ENCODE measurements around the gene CCDC28B.
A peak's percentile ranks its signal among the peaks of the same experiment; 100 is the strongest.
"Not testable (repeated sequence)": the region's sequence is repeated elsewhere in the genome, so short reads cannot be mapped to it uniquely, and the experiment has no call there.

Gene CCDC28B

DNA sequence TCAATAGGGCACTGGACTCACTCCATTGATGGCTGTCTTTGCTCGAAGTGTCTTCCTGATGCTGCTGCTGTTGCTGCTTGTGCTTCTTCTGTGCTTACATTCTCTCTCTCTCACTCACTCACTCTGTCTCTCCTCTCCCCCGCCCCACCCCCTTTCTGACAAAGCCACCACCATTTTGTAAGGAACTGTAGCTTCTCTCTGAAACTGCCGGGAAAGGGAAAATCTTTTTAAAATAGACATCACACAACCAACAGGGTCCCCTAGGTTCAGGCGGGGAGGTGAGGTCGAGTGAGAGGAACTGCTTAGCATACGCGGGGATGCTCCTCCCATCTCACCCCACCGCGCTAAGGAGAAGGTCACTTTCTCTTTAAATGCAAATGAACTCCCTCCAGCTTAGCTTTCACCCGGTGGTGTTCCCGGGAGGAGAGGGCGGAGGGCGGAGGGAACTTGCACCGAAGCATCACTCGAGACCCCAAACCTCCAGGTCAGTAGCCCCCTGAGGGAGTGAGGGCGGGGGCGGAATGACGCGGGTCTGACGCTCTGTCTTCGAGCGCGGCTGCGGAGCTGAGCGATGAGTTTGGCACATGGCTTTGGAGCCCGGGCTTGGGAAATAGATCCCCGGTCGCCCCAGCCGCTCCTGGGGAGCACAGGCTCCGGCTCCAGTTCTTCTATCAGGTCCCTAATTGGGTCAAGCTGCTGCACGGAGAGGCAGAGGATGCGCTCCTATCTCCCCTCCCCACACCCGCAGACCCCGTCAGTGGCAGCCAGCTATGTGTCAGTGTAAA lies at the start of gene CCDC28B:
Gene CCDC28B (plus strand): TSS at position 370 of the 785 bp plus-strand sequence. CDS start 1,341 bp downstream, outside the sequence.
- DNase-seq: peak in 56 of 58 donors; percentile 23 to 86 (median 59)

DNA sequence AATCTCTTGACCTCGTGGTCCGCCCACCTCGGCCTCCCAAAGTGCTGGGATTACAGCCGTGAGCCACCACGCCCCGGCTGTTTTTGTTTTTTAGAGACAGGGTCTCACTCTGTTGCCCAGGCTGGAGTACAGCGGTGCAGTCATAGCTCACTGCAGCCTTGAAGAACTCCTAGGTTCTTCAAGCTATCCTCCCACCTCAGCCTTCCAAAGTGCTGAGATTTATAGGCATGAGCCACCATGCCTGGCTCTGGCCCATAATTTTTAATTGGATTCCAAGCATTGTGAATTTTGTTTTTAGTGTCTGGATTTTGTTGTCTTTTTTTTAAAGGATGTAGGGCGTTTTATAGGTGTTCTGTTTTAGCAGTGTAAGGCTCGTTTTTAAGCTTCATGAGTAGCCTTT lies 49.5 kb upstream of the CCDC28B start:
- DNase-seq: no peak

DNA sequence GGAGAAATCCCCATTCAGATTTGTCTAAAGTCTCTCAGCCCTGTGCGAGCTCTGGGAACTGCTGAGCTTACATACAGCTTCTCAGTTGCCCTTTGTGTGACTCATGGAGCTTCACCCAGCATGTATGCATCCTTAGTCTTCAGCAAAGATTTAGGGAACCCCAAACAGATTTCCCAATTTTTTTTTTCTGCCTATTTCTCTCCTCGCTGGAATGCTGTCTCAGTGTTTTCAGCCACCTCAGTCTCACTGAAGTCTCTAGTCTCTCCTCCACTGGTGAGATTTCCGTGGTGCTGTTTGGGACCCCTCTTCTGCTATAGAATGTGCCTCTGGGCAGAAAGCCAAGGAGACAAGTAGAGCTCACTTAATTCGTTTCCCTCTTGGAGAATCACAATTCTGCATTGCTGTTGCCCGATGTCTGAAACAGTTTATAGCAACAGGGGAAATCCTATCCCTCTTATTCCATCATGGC lies 49.0 kb upstream of the CCDC28B start:
- peak in 1 of 58 donors; percentile 0 for DNase-seq

DNA sequence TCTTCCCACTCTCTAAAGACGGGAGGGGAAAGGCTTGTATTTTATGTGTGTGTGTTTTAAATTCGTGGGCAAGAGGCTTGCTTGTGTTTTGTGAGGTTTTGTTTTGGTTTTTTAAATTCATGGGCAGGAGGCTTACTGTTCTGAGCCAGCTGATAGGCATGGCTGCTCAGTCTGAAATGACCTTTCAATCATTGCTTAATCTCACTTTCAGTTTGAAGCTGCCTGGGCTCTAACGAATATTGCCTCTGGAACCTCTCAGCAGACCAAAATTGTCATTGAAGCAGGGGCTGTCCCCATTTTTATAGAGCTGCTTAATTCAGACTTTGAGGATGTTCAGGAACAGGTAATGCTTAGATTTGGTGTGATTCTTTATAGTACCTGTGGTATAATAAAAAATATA lies 41.2 kb upstream of the CCDC28B start:
- DNase-seq: no peak

DNA sequence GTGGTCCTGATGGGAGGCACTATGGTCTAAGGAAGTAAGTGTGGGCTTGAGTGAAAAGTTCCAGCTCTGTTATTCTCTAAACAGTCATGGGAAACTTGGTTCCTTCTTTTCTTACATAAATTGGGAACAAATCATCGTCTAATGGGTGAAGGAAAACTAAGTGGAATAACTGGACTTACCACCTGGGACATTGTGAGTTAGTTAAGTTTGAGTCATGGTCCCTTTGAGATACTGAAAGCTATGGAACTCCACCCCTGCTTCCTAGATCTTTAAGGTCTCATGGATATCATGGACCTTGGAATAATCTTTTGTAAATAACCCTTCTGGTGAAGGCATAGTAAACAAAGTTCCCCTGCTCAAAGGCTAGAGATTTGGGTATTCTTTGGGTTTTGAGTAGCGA lies 37.0 kb upstream of the CCDC28B start:
- DNase-seq: no peak

GRCh38 chr1:32165633-32166032 lies 34.8 kb upstream of the CCDC28B start:
- DNase-seq: not testable (repeated sequence)

DNA sequence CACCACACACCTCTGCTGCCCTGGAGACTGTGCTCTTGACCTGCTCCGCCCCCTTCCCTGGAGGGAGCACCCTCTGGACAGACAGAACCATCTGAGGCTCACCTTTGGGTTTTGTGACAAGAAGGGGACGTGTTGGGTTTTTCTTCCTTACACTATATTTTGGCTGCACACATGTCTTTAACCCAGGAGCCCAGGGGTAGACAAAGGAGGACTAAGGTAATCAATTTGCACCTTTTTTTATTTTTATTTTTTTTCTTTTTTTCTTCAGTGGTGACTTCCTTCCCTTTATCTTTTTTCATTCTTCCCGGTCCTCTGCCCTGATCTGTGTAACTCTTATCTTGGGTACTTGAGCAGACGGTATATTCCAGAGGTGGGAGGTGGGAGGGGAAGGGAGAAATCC lies 29.4 kb upstream of the CCDC28B start:
- DNase-seq: no peak

DNA sequence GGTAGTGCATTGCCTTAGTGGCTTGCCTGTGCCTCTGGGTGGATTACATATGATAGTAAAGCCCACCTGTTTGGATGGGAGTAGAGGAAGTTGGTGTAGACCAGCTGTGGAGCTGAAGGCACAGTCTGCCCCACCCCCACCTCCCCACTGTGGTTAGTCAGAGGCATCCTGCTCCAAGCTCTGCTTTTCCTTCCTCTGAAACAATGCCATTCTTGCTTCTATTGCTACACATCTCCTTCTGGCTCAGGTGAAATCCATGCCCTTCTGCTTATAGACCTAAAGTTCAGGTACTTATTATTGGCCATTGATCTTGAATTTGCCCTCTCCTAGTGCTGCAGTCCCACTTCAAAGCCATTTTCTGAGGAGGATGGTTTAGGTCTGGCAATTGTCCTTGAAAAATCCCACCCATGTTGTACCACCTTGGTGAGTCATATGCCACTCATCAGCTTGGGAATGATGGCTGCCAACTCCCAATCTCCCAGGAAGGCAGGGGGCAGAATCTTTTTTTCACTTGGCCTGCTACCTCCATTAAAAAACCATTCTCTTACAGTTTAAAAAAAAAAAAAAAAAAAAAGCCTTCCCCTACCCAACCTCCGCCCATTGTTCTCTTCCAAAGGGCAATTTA lies 27.7 kb upstream of the CCDC28B start:
- no peak for DNase-seq

GRCh38 chr1:32178380-32179192 lies 21.8 kb upstream of the CCDC28B start:
- no peak for DNase-seq

- peak in 1 of 58 donors; percentile 55 for DNase-seq
Observed at GRCh38 chr1:32179193-32179442, 21.3 kb upstream of the CCDC28B start.

DNA sequence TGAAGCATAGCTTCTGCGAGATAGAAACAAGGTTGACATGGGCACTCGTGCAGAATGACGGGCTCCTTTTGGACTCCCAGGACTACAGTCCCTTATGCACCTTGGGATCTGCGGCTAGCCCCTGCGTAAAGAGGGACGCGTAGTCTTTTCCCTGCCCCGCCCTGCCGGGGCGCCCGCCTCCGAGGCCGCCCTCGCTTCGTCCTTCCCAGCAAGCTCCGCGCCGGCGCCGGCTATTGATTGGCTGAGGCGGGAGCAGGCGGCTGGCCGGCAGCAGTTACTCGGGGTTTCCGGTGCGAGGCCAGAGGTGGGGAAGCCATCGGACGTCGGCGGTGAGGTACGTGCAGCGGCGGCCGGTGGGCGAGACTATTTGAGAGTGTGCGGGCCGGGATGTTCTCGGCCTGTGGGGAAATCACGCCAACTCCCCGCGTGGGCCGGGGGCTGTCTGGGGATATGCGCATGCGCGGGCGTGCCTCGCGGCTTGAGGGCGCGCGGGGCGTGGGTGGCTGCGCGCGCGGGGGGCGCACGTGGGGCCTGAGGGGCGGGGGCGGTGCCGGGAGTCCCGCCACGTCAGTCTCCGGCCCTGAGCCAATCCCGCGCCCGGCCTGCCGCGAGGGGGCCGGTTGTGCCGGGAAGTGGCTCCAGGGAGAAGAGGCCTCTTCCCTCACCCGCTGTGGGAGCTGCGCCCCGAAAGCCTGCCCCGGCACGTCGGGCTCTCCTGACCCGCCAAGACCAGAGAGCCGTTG lies 20.8 kb upstream of the CCDC28B start, which contains the start of gene TXLNA:
Gene TXLNA (plus strand): TSS at position 233 of the 743 bp plus-strand sequence. CDS start 671 bp downstream, outside the sequence.
- peak; percentile 66 to 99 (median 91) for DNase-seq

DNA sequence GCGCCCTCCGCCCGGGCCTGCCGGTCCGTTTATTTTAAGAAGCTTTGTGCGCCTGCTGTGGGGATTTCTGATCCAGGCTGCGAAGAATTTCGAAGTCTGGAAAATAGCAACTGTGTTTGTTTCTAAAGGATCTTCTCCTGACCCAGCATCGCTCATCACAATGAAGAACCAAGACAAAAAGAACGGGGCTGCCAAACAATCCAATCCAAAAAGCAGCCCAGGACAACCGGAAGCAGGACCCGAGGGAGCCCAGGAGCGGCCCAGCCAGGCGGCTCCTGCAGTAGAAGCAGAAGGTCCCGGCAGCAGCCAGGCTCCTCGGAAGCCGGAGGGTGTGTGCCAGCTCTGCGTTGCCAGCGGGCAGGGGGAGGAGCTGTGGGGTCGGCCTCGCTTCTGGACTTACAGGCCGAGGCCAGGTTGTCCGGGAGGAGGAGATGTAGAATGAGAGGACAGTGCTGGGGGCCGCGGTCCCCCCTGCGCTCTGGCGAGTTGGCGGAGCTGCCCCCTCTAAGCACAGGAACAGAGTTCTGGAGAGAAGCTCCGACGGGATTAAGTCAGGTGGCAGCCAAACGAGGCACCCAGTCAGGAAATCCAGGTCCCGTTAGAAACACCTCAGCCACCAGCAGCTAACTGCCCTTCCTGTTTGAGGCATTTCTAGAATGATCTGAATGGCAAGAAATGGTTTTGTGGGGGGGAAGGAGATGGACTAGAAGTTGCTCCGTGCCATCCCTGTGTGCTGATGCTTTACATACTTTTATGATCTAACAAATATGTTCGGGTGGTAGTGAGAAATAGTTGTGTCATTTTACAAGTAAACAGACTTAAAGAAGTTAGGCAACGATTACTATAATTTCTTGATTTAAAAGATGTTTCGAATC lies 20.0 kb upstream of the CCDC28B start:
- peak in 29 of 58 donors; percentile 9 to 69 (median 37) for DNase-seq

DNA sequence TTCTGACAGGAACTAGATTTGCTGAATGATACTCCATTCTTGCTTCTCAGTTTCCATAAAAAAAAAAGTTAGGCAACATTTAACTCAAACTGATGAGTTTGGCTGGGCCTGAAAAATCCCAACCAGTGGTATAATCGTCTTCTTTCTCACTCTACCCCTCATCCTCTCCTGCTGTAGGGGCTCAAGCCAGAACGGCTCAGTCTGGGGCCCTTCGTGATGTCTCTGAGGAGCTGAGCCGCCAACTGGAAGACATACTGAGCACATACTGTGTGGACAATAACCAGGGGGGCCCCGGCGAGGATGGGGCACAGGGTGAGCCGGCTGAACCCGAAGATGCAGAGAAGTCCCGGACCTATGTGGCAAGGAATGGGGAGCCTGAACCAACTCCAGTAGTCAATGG lies 19.3 kb upstream of the CCDC28B start:
- no peak for DNase-seq

GRCh38 chr1:32181563-32181962 lies 18.8 kb upstream of the CCDC28B start:
- no peak for DNase-seq

GRCh38 chr1:32182060-32182459 lies 18.3 kb upstream of the CCDC28B start:
- DNase-seq: peak in 1 of 58 donors; percentile 23

DNA sequence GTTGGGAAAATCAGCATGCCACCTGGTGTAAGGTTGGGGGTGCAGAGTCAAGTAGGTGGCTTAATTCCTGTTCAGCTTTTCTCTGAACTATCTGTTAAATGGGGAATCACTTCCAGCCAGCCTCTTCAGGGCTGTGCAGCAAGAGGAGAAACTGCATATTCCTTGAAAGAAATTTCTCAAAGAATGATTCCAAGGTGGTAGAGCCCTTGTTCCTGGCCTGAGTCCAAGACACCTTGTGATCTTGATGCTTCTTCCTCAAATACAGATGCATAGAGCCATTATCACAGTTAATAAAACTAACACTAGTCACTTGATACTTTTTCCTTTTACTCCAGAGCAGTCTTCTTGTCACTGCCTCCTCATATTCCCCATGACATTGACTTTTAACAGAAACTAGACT lies 15.7 kb upstream of the CCDC28B start:
- DNase-seq: no peak

- no peak for DNase-seq
Observed at GRCh38 chr1:32186077-32186476, 14.3 kb upstream of the CCDC28B start.

GRCh38 chr1:32186491-32186890 lies 13.9 kb upstream of the CCDC28B start:
- DNase-seq: no peak

DNA sequence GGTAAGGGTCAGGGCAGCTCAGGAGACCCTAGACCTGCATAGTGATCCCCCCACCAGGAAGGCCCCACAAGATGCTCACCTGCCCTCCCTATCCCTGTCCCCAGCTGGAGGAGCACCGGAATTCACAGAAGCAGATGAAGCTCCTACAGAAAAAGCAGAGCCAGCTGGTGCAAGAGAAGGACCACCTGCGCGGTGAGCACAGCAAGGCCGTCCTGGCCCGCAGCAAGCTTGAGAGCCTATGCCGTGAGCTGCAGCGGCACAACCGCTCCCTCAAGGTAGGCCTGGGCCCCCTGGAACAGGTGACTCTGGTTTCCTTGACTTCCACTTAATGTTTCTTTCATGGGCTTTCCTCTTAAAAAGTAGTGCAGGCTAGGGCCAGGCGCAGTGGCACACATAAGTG lies 12.5 kb upstream of the CCDC28B start:
- no peak for DNase-seq
